ENCODE data around the gene EMP2. TPM values are rescaled to one million over a fixed set of nuclear protein-coding genes. Genes with fewer than 3 reads are reported as not detected.

Gene EMP2
- total and polyA plus RNA-seq, 2 donors (not counting 1 experiment from before 2014, with no cell fraction given): 22.5 to 36.8 TPM

DNA sequence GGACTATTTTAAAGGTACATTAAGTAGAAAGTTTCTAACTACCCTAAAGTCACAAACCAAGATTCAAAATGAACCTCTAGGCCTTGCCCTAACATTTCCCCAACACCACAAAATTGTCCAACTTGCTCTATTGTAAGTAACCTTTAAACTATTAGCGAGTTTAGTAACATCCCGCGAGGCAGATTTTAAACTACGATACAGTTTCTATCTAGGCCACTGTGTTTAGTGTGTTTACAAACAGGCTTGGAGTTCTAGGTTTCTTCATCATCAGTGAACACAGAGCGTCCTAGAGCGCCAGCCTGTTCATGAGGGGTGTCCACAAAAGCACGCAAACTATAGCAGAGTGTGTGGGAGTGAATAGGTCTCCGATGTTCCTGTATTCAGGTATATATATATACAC is 51.8 kb downstream of the EMP2 start:
- Histone ChIP-seq H3K27ac (ENCODE audit: insufficient read depth, low read length) (no peak overlapping the region), H2AFZ (ENCODE audit: low read length) (no peak overlapping the region), H3K4me1 (ENCODE audit: control insufficient read depth, extremely low read depth, insufficient read depth, low read length) (no peaks in the 10 kb centered on the region), H3K9me3 (ENCODE audit: control insufficient read depth, insufficient read depth, low read depth, low read length) (no peaks in the 10 kb centered on the region), H4K20me1 (ENCODE audit: control insufficient read depth, extremely low read depth, insufficient read depth, low read length) (no peaks in the 10 kb centered on the region), H3K27me3 (ENCODE audit: control insufficient read depth, insufficient read depth, low read length) (no peaks in the 10 kb centered on the region), H3K4me3 (replicated peaks in 1 of 4; ENCODE audit: control extremely low read depth in 1 of 4, insufficient read depth in 1 of 4, low read depth in 3 of 4, low read length in 4 of 4) (no peak overlapping the region), H3K4me2 (ENCODE audit: extremely low read depth, insufficient read depth, low read length) (no peak overlapping the region), H3K36me3 (ENCODE audit: control insufficient read depth, insufficient read depth, low read length) (no peaks in the 10 kb centered on the region), H3K79me2 (ENCODE audit: control insufficient read depth, insufficient read depth, low read length) (no peaks in the 10 kb centered on the region), H3K9ac (ENCODE audit: insufficient read depth, low read length) (no peak overlapping the region)
- TF ChIP-seq, protein P1, sequence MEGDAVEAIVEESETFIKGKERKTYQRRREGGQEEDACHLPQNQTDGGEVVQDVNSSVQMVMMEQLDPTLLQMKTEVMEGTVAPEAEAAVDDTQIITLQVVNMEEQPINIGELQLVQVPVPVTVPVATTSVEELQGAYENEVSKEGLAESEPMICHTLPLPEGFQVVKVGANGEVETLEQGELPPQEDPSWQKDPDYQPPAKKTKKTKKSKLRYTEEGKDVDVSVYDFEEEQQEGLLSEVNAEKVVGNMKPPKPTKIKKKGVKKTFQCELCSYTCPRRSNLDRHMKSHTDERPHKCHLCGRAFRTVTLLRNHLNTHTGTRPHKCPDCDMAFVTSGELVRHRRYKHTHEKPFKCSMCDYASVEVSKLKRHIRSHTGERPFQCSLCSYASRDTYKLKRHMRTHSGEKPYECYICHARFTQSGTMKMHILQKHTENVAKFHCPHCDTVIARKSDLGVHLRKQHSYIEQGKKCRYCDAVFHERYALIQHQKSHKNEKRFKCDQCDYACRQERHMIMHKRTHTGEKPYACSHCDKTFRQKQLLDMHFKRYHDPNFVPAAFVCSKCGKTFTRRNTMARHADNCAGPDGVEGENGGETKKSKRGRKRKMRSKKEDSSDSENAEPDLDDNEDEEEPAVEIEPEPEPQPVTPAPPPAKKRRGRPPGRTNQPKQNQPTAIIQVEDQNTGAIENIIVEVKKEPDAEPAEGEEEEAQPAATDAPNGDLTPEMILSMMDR (conservative IDR thresholded peaks at IDR 0.05 in 1 of 2, IDR thresholded peaks at IDR 0.05 in 1 of 2; ENCODE audit: low read depth in 1 of 2, low read length in 2 of 2): no peak
- no peak for TF ChIP-seq EZH2 (IDR thresholded peaks at IDR 0.05; ENCODE audit: low read length, missing control alignments)
- no peak for DNase-seq (ENCODE audit: low read depth in 2 of 2)

DNA sequence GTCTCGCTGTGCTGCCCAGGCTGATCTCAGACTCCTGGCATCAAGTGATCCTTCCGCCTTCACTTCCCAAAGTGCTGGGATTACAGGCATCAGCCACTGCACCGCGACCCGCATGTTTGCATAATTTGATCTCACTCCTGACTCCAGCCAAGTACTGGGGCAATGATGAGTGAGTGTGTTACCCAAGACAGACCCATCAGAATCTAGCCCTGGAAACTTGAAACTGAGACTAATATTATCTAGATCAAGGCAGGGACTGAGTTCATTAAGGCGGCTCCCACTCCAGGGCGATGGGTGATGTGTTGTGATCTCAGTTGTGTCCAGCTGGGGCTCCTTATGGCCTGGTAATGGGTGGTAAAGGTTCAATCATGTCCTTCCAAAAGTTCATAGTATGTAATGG is 53.4 kb downstream of the EMP2 start:
- H3K9me3 ChIP-seq (ENCODE audit: control insufficient read depth, insufficient read depth, low read depth, low read length): no peaks in the 10 kb centered on the region
- no peak overlapping the region for H3K4me3 ChIP-seq (replicated peaks in 1 of 4; ENCODE audit: control extremely low read depth in 1 of 4, insufficient read depth in 1 of 4, low read depth in 3 of 4, low read length in 4 of 4)
- H3K4me2 ChIP-seq (ENCODE audit: extremely low read depth, insufficient read depth, low read length): no peak overlapping the region
- no peaks in the 10 kb centered on the region for H3K36me3 ChIP-seq (ENCODE audit: control insufficient read depth, insufficient read depth, low read length)
- no peak for TF ChIP-seq EZH2 (IDR thresholded peaks at IDR 0.05; ENCODE audit: low read length, missing control alignments)
- TF ChIP-seq, protein P1 (conservative IDR thresholded peaks at IDR 0.05 in 1 of 2, IDR thresholded peaks at IDR 0.05 in 1 of 2; ENCODE audit: low read depth in 1 of 2, low read length in 2 of 2): no peak
- no peak overlapping the region for H3K27ac ChIP-seq (ENCODE audit: insufficient read depth, low read length)
- H2AFZ ChIP-seq (ENCODE audit: low read length): no peak overlapping the region
- H3K4me1 ChIP-seq (ENCODE audit: control insufficient read depth, extremely low read depth, insufficient read depth, low read length): no peaks in the 10 kb centered on the region
- H3K27me3 ChIP-seq (ENCODE audit: control insufficient read depth, insufficient read depth, low read length): no peaks in the 10 kb centered on the region
- H3K9ac ChIP-seq (ENCODE audit: insufficient read depth, low read length): no peak overlapping the region
- DNase-seq (ENCODE audit: low read depth in 2 of 2): no peak
- H4K20me1 ChIP-seq (ENCODE audit: control insufficient read depth, extremely low read depth, insufficient read depth, low read length): no peaks in the 10 kb centered on the region
- no peaks in the 10 kb centered on the region for H3K79me2 ChIP-seq (ENCODE audit: control insufficient read depth, insufficient read depth, low read length)

DNA sequence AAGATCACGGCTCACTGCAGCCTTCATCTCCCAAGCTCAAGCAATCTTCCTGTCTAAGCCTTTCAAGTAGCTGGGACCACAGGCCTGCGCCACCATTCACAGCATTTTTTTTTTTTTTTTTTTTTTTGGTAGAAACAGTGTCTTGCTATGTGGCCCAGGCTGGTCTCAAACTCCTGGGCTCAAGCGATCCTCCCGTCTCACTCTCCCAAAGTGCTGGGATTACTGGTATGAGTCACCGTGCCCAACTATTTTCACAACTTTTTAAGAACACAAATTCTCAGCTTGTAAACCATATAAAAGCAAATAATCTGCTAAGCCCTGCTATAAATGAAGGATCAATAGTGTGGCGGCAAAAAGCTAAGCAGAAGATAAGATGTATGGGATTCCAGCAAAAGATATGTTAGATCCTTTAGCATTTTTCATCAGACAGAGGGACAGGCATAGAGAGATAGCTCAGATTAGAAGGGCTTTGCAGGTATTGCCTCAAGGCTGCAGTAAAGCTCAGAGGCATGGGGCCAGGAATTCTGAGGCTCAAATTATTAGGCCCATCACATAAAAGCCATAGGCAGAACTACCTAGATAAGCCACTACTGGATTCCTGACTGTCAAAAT is 55.1 kb downstream of the EMP2 start:
- no peaks in the 10 kb centered on the region for H3K36me3 ChIP-seq (ENCODE audit: control insufficient read depth, insufficient read depth, low read length)
- no peak overlapping the region for H3K4me3 ChIP-seq (replicated peaks in 1 of 4; ENCODE audit: control extremely low read depth in 1 of 4, insufficient read depth in 1 of 4, low read depth in 3 of 4, low read length in 4 of 4)
- H3K79me2 ChIP-seq (ENCODE audit: control insufficient read depth, insufficient read depth, low read length): no peaks in the 10 kb centered on the region
- H3K27ac ChIP-seq (ENCODE audit: insufficient read depth, low read length): no peak overlapping the region
- H3K27me3 ChIP-seq (ENCODE audit: control insufficient read depth, insufficient read depth, low read length): no peaks in the 10 kb centered on the region
- no peak overlapping the region for H3K9ac ChIP-seq (ENCODE audit: insufficient read depth, low read length)
- H4K20me1 ChIP-seq (ENCODE audit: control insufficient read depth, extremely low read depth, insufficient read depth, low read length): no peaks in the 10 kb centered on the region
- DNase-seq (ENCODE audit: low read depth in 2 of 2): no peak
- no peak for TF ChIP-seq EZH2 (IDR thresholded peaks at IDR 0.05; ENCODE audit: low read length, missing control alignments)
- TF ChIP-seq, protein P1 (conservative IDR thresholded peaks at IDR 0.05 in 1 of 2, IDR thresholded peaks at IDR 0.05 in 1 of 2; ENCODE audit: low read depth in 1 of 2, low read length in 2 of 2): no peak
- H3K4me2 ChIP-seq (ENCODE audit: extremely low read depth, insufficient read depth, low read length): no peak overlapping the region
- H2AFZ ChIP-seq (ENCODE audit: low read length): no peak overlapping the region
- H3K4me1 ChIP-seq (ENCODE audit: control insufficient read depth, extremely low read depth, insufficient read depth, low read length): no peaks in the 10 kb centered on the region
- no peaks in the 10 kb centered on the region for H3K9me3 ChIP-seq (ENCODE audit: control insufficient read depth, insufficient read depth, low read depth, low read length)

Data from fibroblast of lung (primary cell).